ENCODE data around the gene PCSK7. TPM values are rescaled to one million over a fixed set of nuclear protein-coding genes. Genes with fewer than 3 reads are reported as not detected.

The PCSK7 gene
- total and polyA plus RNA-seq, 10 of the 15 experiments (the other 5 are each of a cell fraction or from before 2014, with no cell fraction given), result 5.5 to 81.5 (median 51.6) TPM

- Histone ChIP-seq H2AFZ (ENCODE audit: control insufficient read depth, low read depth, low read length) (no peak overlapping the region), H3K4me3 (no peak overlapping the region), H3K9ac (ENCODE audit: control insufficient read depth, insufficient read depth, low read length) (no peak overlapping the region), H3K27me3 (replicated peaks in 1 of 2; ENCODE audit: control insufficient read depth in 2 of 2, insufficient read depth in 2 of 2, low read length in 1 of 2) (no peaks in the 10 kb centered on the region), H3K4me2 (ENCODE audit: control insufficient read depth, insufficient read depth) (no peak overlapping the region), H3K9me3 (replicated peaks; ENCODE audit: control insufficient read depth, insufficient read depth, low read length) (no peaks in the 10 kb centered on the region), H4K20me1 (ENCODE audit: control insufficient read depth, insufficient read depth) (no peaks in the 10 kb centered on the region), H3K79me2 (ENCODE audit: control insufficient read depth, insufficient read depth, low read length) (no peaks in the 10 kb centered on the region), H3K27ac (ENCODE audit: control insufficient read depth, insufficient read depth) (no peak overlapping the region), H3K36me3 (ENCODE audit: control insufficient read depth in 2 of 2, insufficient read depth in 2 of 2, low read length in 1 of 2) (peaks cover 5 to 21% of the 10 kb centered on the region in 2 experiments), H3K4me1 (ENCODE audit: control insufficient read depth, insufficient read depth, low read length) (no peaks in the 10 kb centered on the region)
- DNase-seq (ENCODE audit: low read depth, low spot score) (no peak), ATAC-seq (no peak), FAIRE-seq (no peak)
- ChIA-PET SMC1A (ENCODE audit: uncharacterized antibody, unreplicated experiment) (interaction anchor here (2.2 to 3.1 kb wide), 3 partner anchors 9 to 11 kb away, joined by 10 to 15 read pairs (median 14); no protein-coding TSS in a partner anchor), CTCF (interaction anchor here (1.0 to 5.1 kb wide), 2 partner anchors 10 to 21 kb away, joined by 3 to 44 read pairs; no protein-coding TSS in a partner anchor), POLR2A (no interaction called here), RAD21 (ENCODE audit: unreplicated experiment) (interaction anchor here (1.0 to 1.1 kb wide), 2 partner anchors 9 to 335 kb away, joined by 3 read pairs; no protein-coding TSS in a partner anchor)
- no TSS peak for BruUV-seq (replicated peaks)
- TF ChIP-seq IRF4 (IDR thresholded peaks at IDR 0.05; ENCODE audit: low read depth, low read length) (no peak), BCL3 (IDR thresholded peaks at IDR 0.05; ENCODE audit: borderline replicate concordance, insufficient read depth, low read depth, low read length, poor library complexity, severe bottlenecking) (no peak), TAF1 (IDR thresholded peaks at IDR 0.05; ENCODE audit: borderline replicate concordance, low read depth, low read length) (no peak), TCF12 (IDR thresholded peaks at IDR 0.05; ENCODE audit: low read depth, low read length) (no peak)
- intact Hi-C loops (cut with micrococcal nuclease; ENCODE audit: unreplicated experiment), result no loop called here
- in situ Hi-C loops (cut with MboI), result no loop called here
- 100% methylated on average over 2 of the region's 2 CpGs for WGBS (ENCODE audit: insufficient coverage, insufficient replicate concordance, low lambda C conversion rate, missing lambda C conversion rate)
These were observed 60.9 kb downstream of the PCSK7 start for GRCh38 chr11:117171007-117171403.

- CTCF ChIA-PET, result interaction anchor here (1.0 to 5.1 kb wide), 3 partner anchors 11 to 23 kb away, joined by 3 to 44 read pairs (median 3); no protein-coding TSS in a partner anchor
- POLR2A ChIA-PET, result interaction anchor here (1.0 kb wide), 1 partner anchor 10 kb away, joined by 3 read pairs; no protein-coding TSS in a partner anchor
- SMC1A ChIA-PET (ENCODE audit: uncharacterized antibody, unreplicated experiment), result interaction anchor here (1.1 to 2.3 kb wide), 4 partner anchors 8 to 24 kb away, joined by 4 to 15 read pairs (median 7); partner anchors contain the start of gene SIDT2
- ATAC-seq (no peak), DNase-seq (ENCODE audit: low read depth, low spot score) (no peak), FAIRE-seq (no peak)
- H3K4me3 ChIP-seq, result no peak overlapping the region
- H3K27ac ChIP-seq (ENCODE audit: control insufficient read depth, insufficient read depth), result no peak overlapping the region
- no peak overlapping the region for H2AFZ ChIP-seq (ENCODE audit: control insufficient read depth, low read depth, low read length)
- RAD21 ChIA-PET (ENCODE audit: unreplicated experiment), result interaction anchor here (1.0 to 1.1 kb wide), 2 partner anchors 10 to 334 kb away, joined by 3 read pairs; no protein-coding TSS in a partner anchor
- 97% methylated on average over 8 of the region's 9 CpGs for WGBS (ENCODE audit: insufficient coverage, insufficient replicate concordance, low lambda C conversion rate, missing lambda C conversion rate)
- intact Hi-C loops (cut with micrococcal nuclease; ENCODE audit: unreplicated experiment), result no loop called here
- no peak overlapping the region for H3K9ac ChIP-seq (ENCODE audit: control insufficient read depth, insufficient read depth, low read length)
- no peaks in the 10 kb centered on the region for H3K79me2 ChIP-seq (ENCODE audit: control insufficient read depth, insufficient read depth, low read length)
- H3K4me1 ChIP-seq (ENCODE audit: control insufficient read depth, insufficient read depth, low read length), result no peaks in the 10 kb centered on the region
- in situ Hi-C loops (cut with MboI), result no loop called here
- no peaks in the 10 kb centered on the region for H3K27me3 ChIP-seq (replicated peaks in 1 of 2; ENCODE audit: control insufficient read depth in 2 of 2, insufficient read depth in 2 of 2, low read length in 1 of 2)
- peaks cover 6 to 21% of the 10 kb centered on the region in 2 experiments for H3K36me3 ChIP-seq (ENCODE audit: control insufficient read depth in 2 of 2, insufficient read depth in 2 of 2, low read length in 1 of 2)
- no peaks in the 10 kb centered on the region for H3K9me3 ChIP-seq (replicated peaks; ENCODE audit: control insufficient read depth, insufficient read depth, low read length)
- BruUV-seq (replicated peaks), result no TSS peak
- no peak overlapping the region for H3K4me2 ChIP-seq (ENCODE audit: control insufficient read depth, insufficient read depth)
- H4K20me1 ChIP-seq (ENCODE audit: control insufficient read depth, insufficient read depth), result no peaks in the 10 kb centered on the region
- TF ChIP-seq IKZF1 (conservative IDR thresholded peaks at IDR 0.05), result no peak
- no peak for TF ChIP-seq SREBF1 (IDR thresholded peaks at IDR 0.05; ENCODE audit: low read length)
- TF ChIP-seq, protein P1, sequence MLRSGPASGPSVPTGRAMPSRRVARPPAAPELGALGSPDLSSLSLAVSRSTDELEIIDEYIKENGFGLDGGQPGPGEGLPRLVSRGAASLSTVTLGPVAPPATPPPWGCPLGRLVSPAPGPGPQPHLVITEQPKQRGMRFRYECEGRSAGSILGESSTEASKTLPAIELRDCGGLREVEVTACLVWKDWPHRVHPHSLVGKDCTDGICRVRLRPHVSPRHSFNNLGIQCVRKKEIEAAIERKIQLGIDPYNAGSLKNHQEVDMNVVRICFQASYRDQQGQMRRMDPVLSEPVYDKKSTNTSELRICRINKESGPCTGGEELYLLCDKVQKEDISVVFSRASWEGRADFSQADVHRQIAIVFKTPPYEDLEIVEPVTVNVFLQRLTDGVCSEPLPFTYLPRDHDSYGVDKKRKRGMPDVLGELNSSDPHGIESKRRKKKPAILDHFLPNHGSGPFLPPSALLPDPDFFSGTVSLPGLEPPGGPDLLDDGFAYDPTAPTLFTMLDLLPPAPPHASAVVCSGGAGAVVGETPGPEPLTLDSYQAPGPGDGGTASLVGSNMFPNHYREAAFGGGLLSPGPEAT (IDR thresholded peaks at IDR 0.05; ENCODE audit: low read depth), result no peak
- TF ChIP-seq ESRRA (IDR thresholded peaks at IDR 0.05; ENCODE audit: low read length), result no peak
- no peak for TF ChIP-seq DPF2 (IDR thresholded peaks at IDR 0.05)
- TF ChIP-seq NR2C1 (IDR thresholded peaks at IDR 0.05), result no peak
- no peak for TF ChIP-seq CBFB (IDR thresholded peaks at IDR 0.05; ENCODE audit: low read depth)
- TF ChIP-seq, protein P2, sequence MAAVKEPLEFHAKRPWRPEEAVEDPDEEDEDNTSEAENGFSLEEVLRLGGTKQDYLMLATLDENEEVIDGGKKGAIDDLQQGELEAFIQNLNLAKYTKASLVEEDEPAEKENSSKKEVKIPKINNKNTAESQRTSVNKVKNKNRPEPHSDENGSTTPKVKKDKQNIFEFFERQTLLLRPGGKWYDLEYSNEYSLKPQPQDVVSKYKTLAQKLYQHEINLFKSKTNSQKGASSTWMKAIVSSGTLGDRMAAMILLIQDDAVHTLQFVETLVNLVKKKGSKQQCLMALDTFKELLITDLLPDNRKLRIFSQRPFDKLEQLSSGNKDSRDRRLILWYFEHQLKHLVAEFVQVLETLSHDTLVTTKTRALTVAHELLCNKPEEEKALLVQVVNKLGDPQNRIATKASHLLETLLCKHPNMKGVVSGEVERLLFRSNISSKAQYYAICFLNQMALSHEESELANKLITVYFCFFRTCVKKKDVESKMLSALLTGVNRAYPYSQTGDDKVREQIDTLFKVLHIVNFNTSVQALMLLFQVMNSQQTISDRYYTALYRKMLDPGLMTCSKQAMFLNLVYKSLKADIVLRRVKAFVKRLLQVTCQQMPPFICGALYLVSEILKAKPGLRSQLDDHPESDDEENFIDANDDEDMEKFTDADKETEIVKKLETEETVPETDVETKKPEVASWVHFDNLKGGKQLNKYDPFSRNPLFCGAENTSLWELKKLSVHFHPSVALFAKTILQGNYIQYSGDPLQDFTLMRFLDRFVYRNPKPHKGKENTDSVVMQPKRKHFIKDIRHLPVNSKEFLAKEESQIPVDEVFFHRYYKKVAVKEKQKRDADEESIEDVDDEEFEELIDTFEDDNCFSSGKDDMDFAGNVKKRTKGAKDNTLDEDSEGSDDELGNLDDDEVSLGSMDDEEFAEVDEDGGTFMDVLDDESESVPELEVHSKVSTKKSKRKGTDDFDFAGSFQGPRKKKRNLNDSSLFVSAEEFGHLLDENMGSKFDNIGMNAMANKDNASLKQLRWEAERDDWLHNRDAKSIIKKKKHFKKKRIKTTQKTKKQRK (IDR thresholded peaks at IDR 0.05; ENCODE audit: low read depth, low read length), result no peak
These were observed 61.7 kb downstream of the PCSK7 start for GRCh38 chr11:117170210-117170609.

All from GM12878 (cell line).